HepG2 (cell line): ENCODE data around the gene GJB1. TPM values are rescaled to one million over a fixed set of nuclear protein-coding genes. Genes with fewer than 3 reads are reported as not detected.
A peak's percentile ranks its signal among the peaks of the same experiment; 100 is the strongest.

ENCODE experiments used
- FOXC1 ChIP-seq: sonication (generic); formaldehyde crosslinking; IDR thresholded peaks from 2 replicates; pipeline ENCODE4 v1.8.0; 2022; ENCODE audit warnings: mild to moderate bottlenecking, missing genetic modification reagents, borderline replicate concordance
- HHEX ChIP-seq: IDR thresholded peaks from 2 replicates; pipeline ENCODE4 v1.6.1; 2016; ENCODE audit warnings: control low read depth
- HMG20B ChIP-seq: conservative IDR thresholded peaks from 2 replicates; pipeline ENCODE4 v1.6.1; 2016; ENCODE audit warnings: missing genetic modification reagents, missing compliant biosample characterization
- MYNN ChIP-seq: sonication (generic); formaldehyde crosslinking; IDR thresholded peaks from 2 replicates; pipeline ENCODE4 v1.4.0; 2020; ENCODE audit warnings: mild to moderate bottlenecking, low read depth, missing genetic modification reagents
- REXO4 ChIP-seq: sonication (generic); formaldehyde crosslinking; IDR thresholded peaks from 2 replicates; pipeline ENCODE4 v1.8.0; 2022; ENCODE audit warnings: missing genetic modification reagents, mild to moderate bottlenecking, borderline replicate concordance
- STAT5B ChIP-seq: sonication (generic); formaldehyde crosslinking; IDR thresholded peaks from 2 replicates; pipeline ENCODE4 v1.4.0; 2020; ENCODE audit warnings: missing genetic modification reagents
- TOPORS ChIP-seq: sonication (generic); formaldehyde crosslinking; IDR thresholded peaks from 2 replicates; pipeline ENCODE4 v1.8.0; 2023; ENCODE audit warnings: mild to moderate bottlenecking, missing genetic modification reagents
- ZBTB42 ChIP-seq: sonication (generic); formaldehyde crosslinking; IDR thresholded peaks from 2 replicates; pipeline ENCODE4 v1.5.0; 2020; ENCODE audit warnings: mild to moderate bottlenecking, missing genetic modification reagents
- ZFP62 ChIP-seq: sonication (generic); formaldehyde crosslinking; IDR thresholded peaks from 2 replicates; pipeline ENCODE4 v1.4.0; 2020; ENCODE audit warnings: missing genetic modification reagents
- ZMAT3 ChIP-seq: sonication (generic); formaldehyde crosslinking; conservative IDR thresholded peaks from 2 replicates; pipeline ENCODE4 v1.7.0; 2021; ENCODE audit warnings: missing genetic modification reagents
- ZNF337 ChIP-seq: sonication (generic); formaldehyde crosslinking; IDR thresholded peaks from 2 replicates; pipeline ENCODE4 v1.5.1; 2020; ENCODE audit warnings: missing genetic modification reagents, low read depth, mild to moderate bottlenecking, borderline replicate concordance
- ZNF432 ChIP-seq: sonication (generic); formaldehyde crosslinking; IDR thresholded peaks from 2 replicates; pipeline ENCODE4 v1.5.0; 2020; ENCODE audit warnings: missing genetic modification reagents, mild to moderate bottlenecking, borderline replicate concordance
- polyA plus RNA-seq, 8 experiments: library from polyadenylated mRNA; depleted of rRNA in 3 of 8; stranded (reverse) in 7 of 8; unstranded in 1 of 8; fragments of >200 nt; fragmentation: Illumina TruSeq in 4 of 8; extraction: Trizol in 4 of 8; gene quantifications; 2 replicates each; pipeline versions ENCODE4 v1.2.1 to v1.2.3, GENCODE V29; 2011 to 2016; ENCODE audit warnings: low read depth in 4 of 8, missing spikeins in 1 of 8, mixed read lengths in 1 of 8; ENCODE audit not compliant: insufficient read depth in 1 of 8
- total RNA-seq, 5 experiments: library from RNA; depleted of rRNA; stranded (reverse); fragments of >200 nt; fragmentation: Illumina TruSeq; extraction: Trizol; gene quantifications; 2 replicates each; pipeline ENCODE4 v1.2.3, GENCODE V29; 2016; ENCODE audit warnings: low read depth in 1 of 5
- TF ChIP-seq, protein P1 (sequence below): sonication (generic); formaldehyde crosslinking; IDR thresholded peaks from 2 replicates; pipeline ENCODE4 v1.4.0; 2020; ENCODE audit warnings: missing genetic modification reagents, borderline replicate concordance
- TF ChIP-seq, protein P2 (sequence below): sonication (generic); formaldehyde crosslinking; IDR thresholded peaks from 2 replicates; pipeline ENCODE4 v1.4.0; 2020; ENCODE audit warnings: missing genetic modification reagents, mild to moderate bottlenecking, borderline replicate concordance
- TF ChIP-seq, protein P3 (sequence below): sonication (generic); formaldehyde crosslinking; conservative IDR thresholded peaks from 2 replicates; pipeline ENCODE4 v1.5.0; 2020; ENCODE audit warnings: missing genetic modification reagents
- TF ChIP-seq, protein P4 (sequence below): sonication (generic); formaldehyde crosslinking; IDR thresholded peaks from 2 replicates; pipeline ENCODE4 v1.8.0; 2022; ENCODE audit warnings: missing genetic modification reagents, mild to moderate bottlenecking, moderate library complexity, borderline replicate concordance

GJB1 gene
- total and polyA plus RNA-seq, 2 of the 13 experiments (the other 11 are each of a cell fraction or from before 2014, with no cell fraction given) = 111 to 161 TPM

DNA sequence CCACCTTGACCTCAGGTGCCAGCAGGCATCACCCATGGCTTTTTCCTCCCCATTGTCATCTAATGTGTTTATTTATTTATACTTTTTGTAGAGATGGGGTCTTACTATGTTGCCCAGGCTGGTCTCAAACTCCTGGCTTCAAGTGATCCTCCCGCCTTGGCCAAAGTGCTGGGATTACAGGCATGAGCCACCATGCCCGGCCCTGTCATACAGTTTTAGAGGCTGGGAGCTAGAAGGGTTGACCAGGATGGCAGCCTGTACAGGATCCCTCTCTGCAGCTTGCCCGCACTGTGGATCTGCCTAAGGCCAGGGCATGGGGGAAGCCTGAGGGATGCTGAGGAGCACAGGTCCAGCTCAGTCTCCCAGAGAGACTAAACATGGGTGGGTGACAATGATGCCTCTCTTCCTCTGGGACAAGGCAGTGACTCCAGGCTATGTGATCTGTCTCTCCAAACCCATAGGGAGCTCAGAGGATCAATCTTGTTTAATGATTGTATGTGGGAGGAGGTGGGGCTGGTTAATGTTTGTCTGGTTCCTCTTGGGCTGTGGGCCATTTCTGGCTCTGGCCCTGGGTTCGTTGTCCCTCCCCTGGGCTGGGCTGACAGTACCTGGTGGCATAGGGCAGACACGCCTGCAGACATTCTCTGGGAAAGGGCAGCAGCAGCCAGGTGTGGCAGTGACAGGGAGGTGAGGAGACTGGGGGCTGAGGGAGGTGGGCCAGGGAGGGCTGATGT, 8.3 kb upstream of the GJB1 start (continued):
- TF ChIP-seq HMG20B = no peak
- TF ChIP-seq ZFP62 (CRISPR knock-in tag) = no peak
- 0 out of 2 replicates have a peak, but pooled peaks have one; percentile 23 for TF ChIP-seq TOPORS (CRISPR knock-in tag)
- TF ChIP-seq, protein P1, sequence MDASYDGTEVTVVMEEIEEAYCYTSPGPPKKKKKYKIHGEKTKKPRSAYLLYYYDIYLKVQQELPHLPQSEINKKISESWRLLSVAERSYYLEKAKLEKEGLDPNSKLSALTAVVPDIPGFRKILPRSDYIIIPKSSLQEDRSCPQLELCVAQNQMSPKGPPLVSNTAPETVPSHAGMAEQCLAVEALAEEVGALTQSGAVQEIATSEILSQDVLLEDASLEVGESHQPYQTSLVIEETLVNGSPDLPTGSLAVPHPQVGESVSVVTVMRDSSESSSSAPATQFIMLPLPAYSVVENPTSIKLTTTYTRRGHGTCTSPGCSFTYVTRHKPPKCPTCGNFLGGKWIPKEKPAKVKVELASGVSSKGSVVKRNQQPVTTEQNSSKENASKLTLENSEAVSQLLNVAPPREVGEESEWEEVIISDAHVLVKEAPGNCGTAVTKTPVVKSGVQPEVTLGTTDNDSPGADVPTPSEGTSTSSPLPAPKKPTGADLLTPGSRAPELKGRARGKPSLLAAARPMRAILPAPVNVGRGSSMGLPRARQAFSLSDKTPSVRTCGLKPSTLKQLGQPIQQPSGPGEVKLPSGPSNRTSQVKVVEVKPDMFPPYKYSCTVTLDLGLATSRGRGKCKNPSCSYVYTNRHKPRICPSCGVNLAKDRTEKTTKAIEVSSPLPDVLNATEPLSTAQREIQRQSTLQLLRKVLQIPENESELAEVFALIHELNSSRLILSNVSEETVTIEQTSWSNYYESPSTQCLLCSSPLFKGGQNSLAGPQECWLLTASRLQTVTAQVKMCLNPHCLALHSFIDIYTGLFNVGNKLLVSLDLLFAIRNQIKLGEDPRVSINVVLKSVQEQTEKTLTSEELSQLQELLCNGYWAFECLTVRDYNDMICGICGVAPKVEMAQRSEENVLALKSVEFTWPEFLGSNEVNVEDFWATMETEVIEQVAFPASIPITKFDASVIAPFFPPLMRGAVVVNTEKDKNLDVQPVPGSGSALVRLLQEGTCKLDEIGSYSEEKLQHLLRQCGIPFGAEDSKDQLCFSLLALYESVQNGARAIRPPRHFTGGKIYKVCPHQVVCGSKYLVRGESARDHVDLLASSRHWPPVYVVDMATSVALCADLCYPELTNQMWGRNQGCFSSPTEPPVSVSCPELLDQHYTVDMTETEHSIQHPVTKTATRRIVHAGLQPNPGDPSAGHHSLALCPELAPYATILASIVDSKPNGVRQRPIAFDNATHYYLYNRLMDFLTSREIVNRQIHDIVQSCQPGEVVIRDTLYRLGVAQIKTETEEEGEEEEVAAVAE (CRISPR knock-in tag) = no peak
- TF ChIP-seq, protein P2, sequence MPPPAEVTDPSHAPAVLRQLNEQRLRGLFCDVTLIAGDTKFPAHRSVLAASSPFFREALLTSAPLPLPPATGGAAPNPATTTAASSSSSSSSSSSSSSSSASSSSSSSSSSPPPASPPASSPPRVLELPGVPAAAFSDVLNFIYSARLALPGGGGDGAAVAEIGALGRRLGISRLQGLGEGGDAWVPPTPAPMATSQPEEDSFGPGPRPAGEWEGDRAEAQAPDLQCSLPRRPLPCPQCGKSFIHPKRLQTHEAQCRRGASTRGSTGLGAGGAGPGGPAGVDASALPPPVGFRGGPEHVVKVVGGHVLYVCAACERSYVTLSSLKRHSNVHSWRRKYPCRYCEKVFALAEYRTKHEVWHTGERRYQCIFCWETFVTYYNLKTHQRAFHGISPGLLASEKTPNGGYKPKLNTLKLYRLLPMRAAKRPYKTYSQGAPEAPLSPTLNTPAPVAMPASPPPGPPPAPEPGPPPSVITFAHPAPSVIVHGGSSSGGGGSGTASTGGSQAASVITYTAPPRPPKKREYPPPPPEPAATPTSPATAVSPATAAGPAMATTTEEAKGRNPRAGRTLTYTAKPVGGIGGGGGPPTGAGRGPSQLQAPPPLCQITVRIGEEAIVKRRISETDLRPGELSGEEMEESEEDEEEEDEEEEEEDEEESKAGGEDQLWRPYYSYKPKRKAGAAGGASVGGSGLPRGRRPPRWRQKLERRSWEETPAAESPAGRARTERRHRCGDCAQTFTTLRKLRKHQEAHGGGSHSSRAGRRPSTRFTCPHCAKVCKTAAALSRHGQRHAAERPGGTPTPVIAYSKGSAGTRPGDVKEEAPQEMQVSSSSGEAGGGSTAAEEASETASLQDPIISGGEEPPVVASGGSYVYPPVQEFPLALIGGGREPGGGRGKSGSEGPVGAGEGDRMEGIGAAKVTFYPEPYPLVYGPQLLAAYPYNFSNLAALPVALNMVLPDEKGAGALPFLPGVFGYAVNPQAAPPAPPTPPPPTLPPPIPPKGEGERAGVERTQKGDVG (CRISPR knock-in tag) = no peak
- no peak for TF ChIP-seq FOXC1 (CRISPR knock-in tag)
- no peak for TF ChIP-seq STAT5B
- no peak for TF ChIP-seq MYNN (CRISPR knock-in tag)
- TF ChIP-seq REXO4 (CRISPR knock-in tag) = no peak
- no peak for TF ChIP-seq HHEX (CRISPR knock-in tag)
- TF ChIP-seq ZMAT3 (CRISPR knock-in tag) = no peak
- no peak for TF ChIP-seq ZNF337 (CRISPR knock-in tag)
- TF ChIP-seq ZBTB42 (CRISPR knock-in tag) = no peak
- TF ChIP-seq, protein P3, sequence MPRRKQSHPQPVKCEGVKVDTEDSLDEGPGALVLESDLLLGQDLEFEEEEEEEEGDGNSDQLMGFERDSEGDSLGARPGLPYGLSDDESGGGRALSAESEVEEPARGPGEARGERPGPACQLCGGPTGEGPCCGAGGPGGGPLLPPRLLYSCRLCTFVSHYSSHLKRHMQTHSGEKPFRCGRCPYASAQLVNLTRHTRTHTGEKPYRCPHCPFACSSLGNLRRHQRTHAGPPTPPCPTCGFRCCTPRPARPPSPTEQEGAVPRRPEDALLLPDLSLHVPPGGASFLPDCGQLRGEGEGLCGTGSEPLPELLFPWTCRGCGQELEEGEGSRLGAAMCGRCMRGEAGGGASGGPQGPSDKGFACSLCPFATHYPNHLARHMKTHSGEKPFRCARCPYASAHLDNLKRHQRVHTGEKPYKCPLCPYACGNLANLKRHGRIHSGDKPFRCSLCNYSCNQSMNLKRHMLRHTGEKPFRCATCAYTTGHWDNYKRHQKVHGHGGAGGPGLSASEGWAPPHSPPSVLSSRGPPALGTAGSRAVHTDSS (CRISPR knock-in tag) = no peak
- no peak for TF ChIP-seq ZNF432 (CRISPR knock-in tag)
- TF ChIP-seq, protein P4, sequence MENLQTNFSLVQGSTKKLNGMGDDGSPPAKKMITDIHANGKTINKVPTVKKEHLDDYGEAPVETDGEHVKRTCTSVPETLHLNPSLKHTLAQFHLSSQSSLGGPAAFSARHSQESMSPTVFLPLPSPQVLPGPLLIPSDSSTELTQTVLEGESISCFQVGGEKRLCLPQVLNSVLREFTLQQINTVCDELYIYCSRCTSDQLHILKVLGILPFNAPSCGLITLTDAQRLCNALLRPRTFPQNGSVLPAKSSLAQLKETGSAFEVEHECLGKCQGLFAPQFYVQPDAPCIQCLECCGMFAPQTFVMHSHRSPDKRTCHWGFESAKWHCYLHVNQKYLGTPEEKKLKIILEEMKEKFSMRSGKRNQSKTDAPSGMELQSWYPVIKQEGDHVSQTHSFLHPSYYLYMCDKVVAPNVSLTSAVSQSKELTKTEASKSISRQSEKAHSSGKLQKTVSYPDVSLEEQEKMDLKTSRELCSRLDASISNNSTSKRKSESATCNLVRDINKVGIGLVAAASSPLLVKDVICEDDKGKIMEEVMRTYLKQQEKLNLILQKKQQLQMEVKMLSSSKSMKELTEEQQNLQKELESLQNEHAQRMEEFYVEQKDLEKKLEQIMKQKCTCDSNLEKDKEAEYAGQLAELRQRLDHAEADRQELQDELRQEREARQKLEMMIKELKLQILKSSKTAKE = no peak
